Gastrocnemius medialis (tissue), 4 donors: Measurements from ENCODE around the gene STOML3.

ENCODE experiments used
- POLR2A ChIP-seq, 2 donors: fragments of 450-650 bp; IDR thresholded peaks; one replicate each; pipeline ENCODE4 v1.6.1; 2017; ENCODE audit warnings: antibody characterized with exemption in 2 of 2, mild to moderate bottlenecking in 2 of 2, moderate library complexity in 2 of 2
- TF ChIP-seq, protein P1 (sequence below), 5 experiments: fragments of 450-650 bp in 3 of 5; fragments of 200-600 bp in 2 of 5; sonication (generic) in 2 of 5; IDR thresholded peaks in 4 of 5; conservative IDR thresholded peaks in 1 of 5; 1 replicate in 4 of 5; 2 replicates in 1 of 5; pipeline ENCODE4 v1.5.1; 2016 to 2019; ENCODE audit warnings: antibody characterized with exemption in 5 of 5, mild to moderate bottlenecking in 3 of 5, moderate library complexity in 3 of 5

DNA sequence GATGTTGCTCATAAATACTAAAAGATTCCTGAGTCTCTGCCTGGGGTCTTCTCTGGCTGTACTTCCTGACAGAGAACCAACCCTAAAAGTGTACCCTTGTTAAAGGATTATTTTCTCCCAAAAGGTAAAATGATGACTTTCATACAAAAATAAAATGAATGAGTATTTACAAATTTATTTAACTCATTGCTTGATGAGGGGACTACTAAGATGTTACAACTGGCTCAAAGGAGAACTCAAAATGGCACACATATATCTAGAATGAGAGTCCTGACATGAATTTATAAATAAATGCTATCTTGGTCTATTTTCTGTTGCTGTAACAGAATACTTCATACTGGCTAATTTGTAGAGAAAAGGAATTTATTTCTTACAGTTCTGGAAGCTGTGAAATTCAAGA lies 30.5 kb downstream of the STOML3 start:
- TF ChIP-seq, protein P1, sequence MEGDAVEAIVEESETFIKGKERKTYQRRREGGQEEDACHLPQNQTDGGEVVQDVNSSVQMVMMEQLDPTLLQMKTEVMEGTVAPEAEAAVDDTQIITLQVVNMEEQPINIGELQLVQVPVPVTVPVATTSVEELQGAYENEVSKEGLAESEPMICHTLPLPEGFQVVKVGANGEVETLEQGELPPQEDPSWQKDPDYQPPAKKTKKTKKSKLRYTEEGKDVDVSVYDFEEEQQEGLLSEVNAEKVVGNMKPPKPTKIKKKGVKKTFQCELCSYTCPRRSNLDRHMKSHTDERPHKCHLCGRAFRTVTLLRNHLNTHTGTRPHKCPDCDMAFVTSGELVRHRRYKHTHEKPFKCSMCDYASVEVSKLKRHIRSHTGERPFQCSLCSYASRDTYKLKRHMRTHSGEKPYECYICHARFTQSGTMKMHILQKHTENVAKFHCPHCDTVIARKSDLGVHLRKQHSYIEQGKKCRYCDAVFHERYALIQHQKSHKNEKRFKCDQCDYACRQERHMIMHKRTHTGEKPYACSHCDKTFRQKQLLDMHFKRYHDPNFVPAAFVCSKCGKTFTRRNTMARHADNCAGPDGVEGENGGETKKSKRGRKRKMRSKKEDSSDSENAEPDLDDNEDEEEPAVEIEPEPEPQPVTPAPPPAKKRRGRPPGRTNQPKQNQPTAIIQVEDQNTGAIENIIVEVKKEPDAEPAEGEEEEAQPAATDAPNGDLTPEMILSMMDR (IDR thresholded peaks at IDR 0.05 in 4 of 5, conservative IDR thresholded peaks at IDR 0.05 in 1 of 5): no peak
- TF ChIP-seq POLR2A (IDR thresholded peaks at IDR 0.05): no peak
